AG08395 (cell line): ENCODE results near the gene ATXN1.

ENCODE experiments used
- DNase-seq: peaks from one replicate; pipeline ENCODE4 v3.0.0; 2012; ENCODE audit warnings: mixed read lengths, low spot score

The ATXN1 gene

GRCh38 chr6:16498237-16498636, 263.0 kb downstream of the ATXN1 start:
- no peak for DNase-seq

DNA sequence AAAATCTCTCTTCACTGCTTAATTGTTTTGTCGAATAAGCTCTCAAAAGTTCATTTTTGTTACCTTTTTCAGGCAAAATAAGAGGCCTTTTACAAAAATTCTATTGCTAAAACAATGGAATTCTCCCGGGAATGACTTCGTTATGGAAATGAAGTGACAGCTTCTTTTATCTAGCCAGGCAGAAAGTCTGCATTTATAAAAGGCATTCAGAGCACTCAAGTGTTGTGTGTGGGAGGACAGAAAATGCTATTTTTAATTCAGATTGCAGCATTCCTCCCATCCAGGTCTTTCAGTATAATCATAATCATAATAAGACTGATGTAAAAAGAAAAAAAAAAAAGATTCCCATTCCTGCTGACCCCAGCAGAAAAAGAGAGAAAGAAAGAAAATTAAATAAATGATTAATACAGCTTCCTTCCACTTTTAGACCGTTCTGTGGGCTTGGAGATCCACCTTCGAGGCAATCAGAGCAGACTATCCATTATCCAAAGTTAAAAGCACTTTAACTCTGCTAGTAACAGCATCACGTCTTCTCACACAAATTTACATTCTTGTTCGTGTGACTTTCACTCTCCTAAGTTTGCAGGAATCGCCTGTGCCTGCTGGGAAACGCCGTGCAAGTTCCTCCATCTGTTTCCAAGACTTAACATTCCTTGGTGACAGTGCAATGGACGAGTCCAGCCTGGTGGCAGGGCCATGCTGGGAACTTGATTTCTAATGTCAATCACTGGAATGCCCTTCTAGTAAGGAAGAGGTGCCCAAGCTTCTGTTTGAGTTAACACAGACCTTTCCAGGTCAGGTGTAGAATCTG, 264.1 kb downstream of the ATXN1 start:
- DNase-seq: peak; percentile 24

DNA sequence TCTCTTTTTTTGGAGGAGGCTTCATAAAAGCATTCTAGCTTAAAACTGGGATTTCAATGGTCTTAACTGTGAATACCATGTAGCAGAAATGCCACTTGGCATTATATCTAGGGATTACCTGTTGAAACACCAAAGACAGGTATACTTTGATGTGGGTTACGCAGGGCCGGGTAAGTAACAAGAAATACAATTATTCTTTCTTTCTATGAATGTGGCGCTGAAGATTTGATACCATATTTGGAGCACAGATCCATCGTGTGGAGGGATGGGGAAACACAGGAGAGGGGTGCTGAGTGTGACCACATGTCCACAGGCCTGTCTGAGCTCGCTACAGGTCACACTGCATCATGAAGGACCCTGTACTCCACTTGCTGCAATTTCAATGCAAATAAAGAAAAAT, 265.1 kb downstream of the ATXN1 start:
- DNase-seq: no peak

DNA sequence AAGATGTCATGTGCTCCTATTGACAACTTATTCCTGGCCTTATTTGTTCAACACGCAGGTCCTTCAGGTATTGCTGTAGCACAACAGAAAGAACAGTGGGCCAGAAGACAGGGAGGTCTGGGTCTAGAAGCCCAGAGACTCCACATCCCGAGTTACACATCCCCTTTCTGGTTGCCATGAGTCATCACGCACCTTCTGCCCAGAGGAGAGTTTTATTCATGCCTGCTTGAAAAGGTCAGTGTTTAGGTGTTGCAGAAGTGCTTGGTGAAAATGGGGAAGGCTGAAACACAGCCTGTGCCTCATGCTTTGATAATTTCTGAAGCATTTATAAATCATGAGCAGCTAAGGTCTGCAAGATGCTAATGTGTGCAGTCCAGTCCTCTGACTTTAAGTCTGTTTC, 266.5 kb downstream of the ATXN1 start:
- no peak for DNase-seq

- DNase-seq: no peak
Observed at GRCh38 chr6:16493802-16494201, 267.5 kb downstream of the ATXN1 start.

- no peak for DNase-seq
Observed at GRCh38 chr6:16493112-16493511, 268.1 kb downstream of the ATXN1 start.

DNA sequence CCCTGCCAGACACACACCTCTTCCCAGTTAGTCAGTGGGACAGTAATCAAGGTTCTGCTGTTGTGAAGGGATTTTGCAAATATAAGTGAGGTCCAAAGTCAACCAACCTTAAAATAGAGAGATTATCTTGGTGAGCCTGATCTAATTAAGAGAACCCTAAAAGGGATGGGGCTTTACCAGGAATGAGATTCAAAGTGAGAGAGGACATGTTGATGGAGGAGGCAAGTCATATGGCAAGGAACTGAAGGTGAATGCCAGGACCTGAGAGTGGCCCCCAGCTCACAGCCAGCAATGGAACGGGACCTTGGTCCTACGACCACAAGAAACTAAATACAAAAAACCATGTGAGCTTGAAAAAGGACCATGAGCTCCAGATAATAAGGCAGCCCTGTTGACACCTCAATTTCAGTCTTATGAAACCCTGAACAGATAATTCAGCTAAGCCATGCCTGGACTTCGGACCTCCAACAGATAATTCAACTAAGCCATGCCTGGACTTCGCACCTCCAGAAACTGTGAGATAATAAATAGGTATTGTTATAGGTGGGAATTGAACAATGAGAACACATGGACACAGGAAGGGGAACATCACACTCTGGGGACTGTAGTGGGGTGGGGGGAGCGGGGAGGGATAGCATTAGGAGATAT, 269.5 kb downstream of the ATXN1 start:
- no peak for DNase-seq

DNA sequence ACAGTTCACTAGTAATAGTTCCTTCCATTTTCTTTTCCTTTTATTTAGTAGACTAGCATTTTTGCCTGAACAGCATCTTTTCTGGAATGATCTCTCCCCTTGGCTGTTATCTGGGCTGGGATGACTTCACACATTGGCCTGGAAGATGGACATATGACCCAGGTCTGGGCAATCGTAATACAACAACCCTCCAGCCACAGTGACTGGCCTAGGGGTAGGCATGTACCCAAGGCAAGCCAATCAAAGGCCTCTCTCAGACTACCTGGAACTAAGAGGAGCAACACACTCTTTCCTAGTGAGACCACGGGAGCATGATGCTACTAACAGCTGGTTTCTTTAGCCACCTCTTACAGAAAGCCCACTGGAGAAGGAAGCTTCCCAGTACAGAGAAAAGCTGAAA, 270.6 kb downstream of the ATXN1 start:
- DNase-seq: no peak

- no peak for DNase-seq
Observed at GRCh38 chr6:16488813-16489212, 272.4 kb downstream of the ATXN1 start.

DNA sequence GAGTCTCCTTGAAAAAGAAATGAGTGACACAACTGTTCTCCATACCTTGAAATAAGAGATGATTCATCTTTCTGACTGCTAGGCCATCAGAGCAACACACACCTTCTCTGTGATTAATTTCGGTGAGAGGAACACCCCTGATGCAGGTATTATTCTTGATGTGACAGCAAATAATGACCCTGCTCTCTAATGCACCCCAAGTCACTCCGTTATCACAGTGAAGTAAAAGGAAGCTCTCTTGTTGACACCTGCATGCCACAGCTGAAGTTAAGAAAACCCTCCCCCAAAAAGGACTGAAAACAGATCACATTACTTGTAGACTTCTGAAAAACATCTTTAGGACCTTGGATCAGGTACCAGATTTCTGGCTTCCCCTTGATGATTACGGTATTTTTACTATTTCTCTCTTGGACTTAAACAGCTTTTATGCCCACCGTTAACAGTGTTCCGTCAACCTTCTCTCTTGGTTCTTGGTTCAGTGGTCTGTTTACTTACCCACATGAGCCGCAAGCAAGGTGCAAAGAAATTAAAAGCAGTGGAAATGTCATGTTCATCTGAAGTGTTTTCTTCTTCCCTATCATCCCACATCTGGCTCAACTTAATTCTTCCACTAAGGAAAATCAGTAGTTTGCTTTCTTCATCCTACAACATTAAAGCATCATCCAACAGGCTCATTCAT, 273.1 kb downstream of the ATXN1 start:
- DNase-seq: no peak

GRCh38 chr6:16486661-16487060, 274.6 kb downstream of the ATXN1 start:
- DNase-seq: no peak

DNA sequence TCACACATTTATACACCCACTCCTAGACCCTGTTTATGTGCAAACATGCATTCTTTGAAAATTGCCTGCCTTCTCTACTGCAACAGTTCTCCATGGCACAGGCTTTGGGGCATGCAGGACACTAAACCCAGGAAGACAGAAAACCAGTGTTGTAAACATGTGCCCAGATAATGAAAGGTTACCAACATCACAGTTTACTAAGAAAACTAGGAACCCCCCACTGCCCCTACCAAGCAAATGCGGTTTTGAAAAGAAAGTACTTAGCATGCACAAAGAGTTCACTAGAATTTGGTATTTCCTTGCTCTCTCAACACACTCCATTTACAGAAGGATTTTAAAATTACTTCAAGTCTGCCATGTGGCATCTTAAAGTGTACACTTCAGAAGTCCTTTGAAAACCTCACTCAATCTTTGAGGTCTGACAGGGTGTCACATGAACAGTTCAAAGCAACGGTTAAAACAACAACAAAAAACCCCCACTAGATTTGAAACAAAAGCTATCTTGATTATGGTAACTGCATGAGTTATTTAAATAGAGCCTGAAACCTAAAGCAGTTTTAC, 277.9 kb downstream of the ATXN1 start:
- DNase-seq: no peak

DNA sequence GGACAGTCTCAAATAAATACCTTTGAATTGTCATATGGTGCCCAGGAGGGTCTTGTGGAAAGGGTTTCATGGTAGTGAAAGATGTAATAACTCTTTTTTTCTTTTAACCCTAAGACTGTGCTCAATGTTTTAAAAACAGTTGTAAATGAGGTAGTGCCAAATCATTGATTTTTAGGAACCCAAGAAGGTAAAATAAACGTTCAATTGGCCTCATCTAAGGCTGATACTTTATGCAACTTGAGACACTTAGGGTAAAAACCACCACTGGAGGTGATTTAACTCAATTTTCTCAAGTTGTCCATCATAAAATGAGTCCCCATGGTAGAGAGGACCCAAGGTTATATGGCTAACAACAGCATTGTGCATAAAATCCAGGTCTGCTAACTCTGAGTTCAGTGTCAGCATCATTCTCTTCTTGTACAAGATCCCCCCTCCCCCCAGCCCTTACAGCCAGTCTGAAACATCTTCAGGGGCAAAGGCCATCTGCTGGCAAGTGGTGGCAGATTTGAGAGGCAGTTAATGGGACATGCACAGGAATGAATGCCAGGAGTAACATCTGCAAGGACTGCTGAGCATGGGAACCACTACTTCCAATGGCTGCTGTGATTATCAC, 278.5 kb downstream of the ATXN1 start:
- DNase-seq: no peak

GRCh38 chr6:16481697-16482399, 279.4 kb downstream of the ATXN1 start:
- no peak for DNase-seq

DNA sequence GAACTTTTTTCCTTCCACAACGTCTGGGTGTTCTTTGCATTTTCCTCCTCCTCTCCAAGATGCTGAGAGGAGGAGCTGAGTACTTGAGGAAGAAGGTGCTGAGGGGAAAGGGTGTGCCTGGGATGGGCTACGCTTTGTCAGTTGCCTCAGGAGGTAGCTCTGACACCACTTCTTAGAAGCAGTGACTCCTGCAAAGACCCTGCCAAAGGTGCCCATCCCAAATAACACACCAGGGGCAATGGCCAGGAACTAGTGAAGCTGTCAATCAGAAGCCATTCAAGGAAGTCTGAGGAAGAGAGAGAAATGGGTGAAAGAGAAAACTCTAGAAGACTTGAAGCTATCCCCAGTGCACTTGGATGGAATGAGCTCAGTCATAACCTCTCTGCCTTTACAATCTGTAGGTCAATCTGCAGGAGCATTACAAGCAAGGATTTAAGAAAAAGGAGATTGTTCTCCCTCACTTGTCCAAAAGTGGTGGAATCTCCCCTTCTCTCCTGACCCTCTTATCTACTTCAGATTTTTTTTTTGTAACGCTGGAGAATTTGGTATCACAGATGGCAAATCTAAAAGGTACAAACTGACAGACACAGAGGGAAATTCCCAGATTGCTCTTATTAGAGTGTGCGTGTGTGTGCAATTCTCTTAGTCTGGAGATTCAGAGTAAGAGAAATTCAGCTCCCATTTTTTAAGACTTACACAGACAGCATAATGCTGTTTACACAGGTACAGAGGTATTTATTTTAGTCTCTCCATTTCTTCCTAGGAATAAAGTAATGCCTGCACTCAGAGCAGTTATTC, 280.3 kb downstream of the ATXN1 start:
- no peak for DNase-seq

DNA sequence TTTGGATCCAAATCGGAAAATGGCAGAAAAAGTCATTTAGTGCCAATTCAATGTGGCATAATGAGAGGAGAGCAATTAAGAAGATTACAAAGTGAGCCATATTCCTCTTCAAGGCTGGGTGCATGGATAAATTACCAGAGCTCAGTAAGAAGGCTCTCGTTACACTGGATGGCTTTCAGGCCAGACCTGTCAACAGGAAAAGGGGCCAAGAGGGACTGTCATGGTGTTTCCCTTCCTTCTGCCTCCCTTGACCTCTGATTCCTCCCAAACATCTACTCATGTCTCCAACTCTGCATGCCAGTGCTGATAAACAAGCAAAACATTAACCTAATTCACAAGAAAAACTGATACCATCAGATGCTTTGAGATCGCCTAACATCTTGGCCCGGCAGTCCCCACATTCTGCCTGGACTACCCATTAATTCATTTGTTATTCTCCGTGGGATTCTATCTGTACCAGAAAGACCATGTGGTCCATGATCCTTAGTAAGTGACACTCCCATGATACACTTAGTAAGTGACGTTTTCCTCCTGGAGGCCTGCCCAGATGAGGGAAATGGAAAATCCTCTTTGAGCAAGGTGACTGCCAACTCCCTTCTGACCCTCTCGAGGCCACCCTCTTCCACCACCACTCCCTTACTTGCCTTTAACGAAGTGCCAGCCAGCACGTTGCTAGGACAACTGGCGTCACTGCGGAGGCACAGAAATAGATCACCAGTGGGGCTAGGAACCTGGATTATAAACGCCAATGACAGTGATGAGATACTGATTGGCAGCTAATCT, 283.7 kb downstream of the ATXN1 start:
- DNase-seq: no peak

- DNase-seq: no peak
Observed at GRCh38 chr6:16476861-16477260, 284.4 kb downstream of the ATXN1 start.

- no peak for DNase-seq
Observed at GRCh38 chr6:16475494-16475781, 285.8 kb downstream of the ATXN1 start.

DNA sequence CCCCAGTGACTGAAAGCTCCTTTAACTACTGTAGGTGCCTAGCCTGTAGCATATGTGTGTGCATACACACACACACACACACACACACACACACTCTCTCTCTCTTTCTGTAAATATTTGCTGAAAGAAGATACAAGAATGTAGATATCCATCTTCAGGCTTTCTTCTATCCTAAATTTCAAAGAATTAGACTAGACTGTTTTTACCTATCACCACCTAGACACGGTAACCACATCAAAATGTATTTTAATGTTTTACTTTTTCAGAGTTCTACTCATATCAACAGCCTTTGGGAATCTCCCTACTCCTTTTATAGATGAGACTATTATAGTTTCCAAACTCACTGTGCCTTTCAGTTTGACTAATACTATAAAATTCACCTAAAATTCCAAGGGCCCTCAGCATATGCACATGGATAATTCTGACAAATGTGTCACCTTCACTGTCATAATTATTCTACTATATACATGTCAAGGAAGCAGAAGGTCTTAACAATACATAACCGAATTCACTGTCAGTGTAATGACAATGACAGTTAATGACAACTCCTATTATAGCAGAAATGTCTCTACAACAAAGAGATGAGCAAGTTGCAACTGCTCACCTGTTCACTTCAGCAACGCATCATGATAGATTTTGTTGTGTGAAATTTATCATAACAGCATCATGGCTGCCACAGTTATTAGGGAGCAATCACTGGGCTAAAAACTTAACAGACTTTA, 286.3 kb downstream of the ATXN1 start:
- DNase-seq: no peak
